Left kidney (tissue), 2 donors: ENCODE data around the gene BMP5. TPM values are rescaled to one million over a fixed set of nuclear protein-coding genes. Genes with fewer than 3 reads are reported as not detected.

Experiments used
- DNase-seq: peaks from one replicate; pipeline ENCODE4 v3.0.0-alpha.2; 2013
- polyA plus RNA-seq: library from polyadenylated mRNA; unstranded; fragments of 120-200 nt; gene quantifications from one replicate; pipeline ENCODE4 v1.2.1, GENCODE V29; 2013; ENCODE audit not compliant: insufficient read length

The BMP5 gene
- polyA plus RNA-seq, 1 donor = 3.8 TPM

DNA sequence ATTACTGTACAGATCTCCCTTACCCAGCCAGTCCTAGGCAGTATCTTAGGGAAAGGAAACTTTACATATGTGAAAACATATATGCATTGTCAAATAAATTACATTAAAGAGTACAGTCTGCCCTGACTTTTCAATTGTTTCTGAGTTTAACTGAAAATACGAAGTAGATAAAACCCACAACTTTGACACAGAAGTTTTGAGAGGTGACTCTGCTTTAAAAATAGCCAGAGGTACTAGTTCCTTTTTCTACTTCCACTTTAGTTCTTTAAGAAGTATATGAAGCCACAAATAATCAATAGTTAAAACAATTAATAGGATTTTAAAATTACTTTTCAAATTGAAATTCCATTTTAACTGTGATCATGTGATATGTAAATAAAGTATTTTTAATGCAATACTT is 62.9 kb downstream of the BMP5 start:
- DNase-seq = no peak

DNA sequence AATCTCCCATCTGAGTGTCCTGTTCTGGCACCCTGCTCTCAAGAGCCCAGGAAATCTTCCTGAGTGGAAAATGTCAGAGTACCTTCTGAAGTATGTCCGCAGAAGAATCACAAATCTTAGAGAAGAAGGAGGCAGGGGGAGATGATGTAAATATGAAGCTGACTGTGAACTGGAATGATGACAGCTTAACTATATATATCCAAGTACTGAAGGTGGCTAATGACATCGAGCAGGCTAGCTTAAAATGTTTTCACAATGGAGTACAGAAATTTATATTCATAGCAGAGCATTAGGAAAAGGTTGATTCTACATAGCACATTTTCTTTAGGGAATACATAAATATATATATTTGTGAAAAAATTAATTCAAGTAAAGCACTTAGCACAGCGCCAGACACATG is 64.3 kb downstream of the BMP5 start:
- DNase-seq = no peak

DNA sequence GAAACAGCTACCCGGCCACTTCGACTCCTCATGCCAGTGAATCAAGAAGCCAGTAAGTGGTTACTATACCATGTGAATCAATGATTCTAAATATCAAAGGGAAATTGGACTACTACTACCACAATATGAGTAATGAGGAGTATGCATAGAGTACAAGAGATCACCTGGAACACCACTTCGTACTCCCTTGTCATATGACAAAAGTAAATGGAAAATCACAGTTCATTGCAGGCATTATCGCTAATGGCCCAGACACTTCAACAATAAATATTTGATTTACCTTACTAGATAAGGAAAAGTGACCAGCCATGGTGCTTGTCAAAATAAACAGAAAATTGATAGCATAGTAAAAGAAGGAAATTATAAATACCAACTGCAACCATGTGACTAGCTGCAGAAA is 73.1 kb downstream of the BMP5 start:
- DNase-seq = no peak

DNA sequence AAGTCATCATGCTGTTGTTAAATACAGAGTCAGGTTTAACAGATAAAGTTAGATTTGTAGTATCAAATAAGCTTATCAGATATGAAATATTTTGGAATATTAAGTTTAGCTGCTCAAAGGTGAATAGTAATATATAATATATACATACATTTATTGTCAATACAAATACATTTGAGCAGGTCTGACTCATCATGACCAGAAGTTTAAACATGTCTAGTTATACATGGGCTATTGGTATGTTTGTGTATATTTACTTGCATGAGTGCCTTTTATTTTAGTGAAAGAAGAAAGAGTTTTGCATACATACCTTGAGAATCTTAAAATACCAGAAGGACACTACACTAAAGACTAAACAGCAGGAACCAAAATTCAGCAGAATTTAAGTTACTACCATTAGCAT is 76.8 kb downstream of the BMP5 start:
- no peak for DNase-seq

DNA sequence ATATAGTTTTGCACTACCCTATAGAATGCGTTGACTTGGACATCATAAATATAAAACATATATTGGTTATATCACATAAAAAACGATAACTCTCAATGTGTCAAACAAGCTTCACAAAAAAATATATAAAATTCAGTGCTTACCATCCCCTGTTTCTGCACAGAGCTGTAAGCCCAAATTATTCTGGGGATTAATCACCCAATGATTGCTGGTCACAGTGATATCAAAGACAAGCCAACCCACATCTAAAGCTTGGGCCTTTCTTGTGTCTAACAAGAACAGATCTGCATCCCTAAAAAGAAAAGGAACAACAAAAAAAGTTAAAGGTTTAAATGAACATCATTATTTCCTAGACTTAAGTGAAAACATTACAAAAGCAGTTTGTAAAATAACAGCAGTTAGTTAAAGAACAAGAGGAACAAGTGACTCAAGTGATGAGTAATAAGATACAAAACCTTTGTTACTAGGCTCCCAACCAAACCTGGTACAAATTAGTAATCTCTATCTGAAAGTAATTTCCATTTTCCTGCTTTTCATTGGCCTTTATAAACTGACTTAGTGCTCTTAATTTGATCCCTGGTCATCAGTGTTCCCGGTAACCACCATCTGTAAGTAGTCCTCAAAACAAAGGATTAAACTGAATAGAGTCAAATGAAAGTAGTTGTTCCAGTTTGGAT is 81.1 kb downstream of the BMP5 start:
- no peak for DNase-seq

DNA sequence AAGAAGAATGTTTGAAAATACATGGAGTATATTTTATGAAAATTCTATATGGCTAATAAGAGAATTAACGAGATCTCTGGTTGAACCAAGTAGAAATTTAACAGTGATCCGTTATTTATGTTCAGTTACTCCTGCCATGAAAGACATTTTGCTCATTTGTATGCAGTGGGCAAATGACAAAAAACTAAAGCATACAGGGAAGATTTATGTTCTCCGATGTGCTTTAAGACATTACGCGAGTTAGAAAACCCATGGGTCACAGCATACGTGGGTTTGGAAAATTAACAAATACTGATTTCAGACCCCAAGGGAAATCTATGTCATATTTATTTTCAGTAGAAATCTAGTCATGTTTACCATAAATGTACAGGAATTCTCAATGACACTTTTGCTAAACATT is 90.1 kb downstream of the BMP5 start:
- DNase-seq = no peak

DNA sequence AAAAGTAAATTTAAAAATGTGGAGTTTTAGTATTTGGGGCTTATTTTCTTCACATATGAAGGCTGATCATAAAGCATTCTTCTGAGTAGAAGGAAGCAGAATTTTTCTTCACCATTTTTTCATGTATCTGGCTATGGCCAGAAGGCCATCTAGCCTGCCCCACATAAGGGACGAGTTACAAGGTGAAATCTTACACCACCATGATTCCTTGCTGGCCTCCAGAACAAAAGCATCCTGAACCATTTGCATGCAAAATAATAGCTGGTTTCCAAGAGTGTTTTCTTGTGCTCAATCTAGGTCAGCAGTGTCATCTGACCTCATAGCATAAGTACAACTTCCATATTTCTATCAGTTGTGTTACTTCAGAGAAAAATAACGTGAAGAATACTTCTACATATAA is 93.1 kb downstream of the BMP5 start:
- DNase-seq = no peak

DNA sequence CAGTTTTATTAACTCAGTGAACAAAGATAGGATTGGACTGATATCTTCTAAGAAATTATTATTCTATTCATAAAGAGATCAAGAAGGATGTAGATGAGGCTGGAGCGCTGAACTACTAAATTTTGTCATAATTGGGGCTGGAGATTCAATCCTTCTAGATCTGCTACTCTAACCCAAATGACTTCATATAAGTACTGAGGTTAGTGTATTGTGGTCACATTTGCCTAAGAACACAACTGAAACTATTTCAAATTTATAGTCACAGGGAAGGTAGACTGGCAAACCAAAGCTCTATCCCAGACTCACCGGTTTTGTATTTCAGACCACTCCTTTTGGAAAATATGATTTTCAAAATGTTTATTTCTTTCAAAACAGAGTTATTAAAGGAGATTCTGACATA is 96.7 kb downstream of the BMP5 start:
- DNase-seq = no peak

DNA sequence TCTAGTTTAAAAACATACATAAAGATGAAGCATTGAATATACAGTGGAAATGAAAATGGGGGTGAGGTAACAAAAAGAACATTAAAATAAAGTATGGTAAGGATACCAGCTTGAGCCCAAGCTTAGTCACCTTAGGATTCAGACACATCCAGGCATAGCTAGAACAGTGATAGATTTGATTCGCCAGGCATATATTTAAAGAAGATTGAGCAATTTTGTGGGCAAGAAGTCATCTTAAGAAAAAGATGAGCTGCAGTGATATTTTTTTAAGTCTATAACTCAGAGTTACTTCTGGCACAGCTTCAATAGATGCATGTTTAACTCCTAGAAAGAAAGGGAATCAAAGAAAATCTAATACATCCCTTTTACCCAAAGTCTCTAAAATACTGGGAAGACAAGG is 97.9 kb downstream of the BMP5 start:
- no peak for DNase-seq

DNA sequence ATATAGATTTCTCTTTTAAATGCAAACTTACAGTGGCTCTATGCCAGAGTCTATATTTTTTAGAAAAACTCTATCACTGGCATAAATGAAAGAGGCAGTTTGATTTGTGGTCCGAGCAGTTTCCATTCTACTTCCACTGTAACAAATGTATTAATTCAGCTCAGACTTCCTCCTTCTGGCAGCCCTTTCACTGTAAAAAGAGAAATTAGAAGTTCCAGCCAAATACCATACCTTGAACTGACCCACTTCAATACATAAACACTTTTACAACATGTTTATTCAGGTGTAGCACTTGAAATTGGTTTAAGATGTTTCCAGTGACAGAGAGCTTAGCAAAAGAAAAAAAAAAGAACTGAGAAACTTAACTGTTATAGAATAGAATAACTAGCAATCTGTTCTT is 99.3 kb downstream of the BMP5 start:
- DNase-seq = no peak

DNA sequence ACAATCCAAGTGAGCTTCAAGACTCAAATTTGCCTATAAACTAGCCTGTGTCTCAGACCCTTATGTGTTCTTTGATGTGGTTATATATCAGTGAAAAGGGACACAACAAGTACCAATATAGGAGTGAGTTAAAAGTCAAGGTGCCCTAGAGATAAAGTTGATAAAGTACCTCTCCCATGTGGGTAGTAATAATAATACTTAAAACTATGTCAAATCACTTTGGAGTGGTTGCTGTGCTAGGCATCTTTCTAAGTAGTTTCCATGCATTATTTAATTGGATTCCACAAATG is 100.4 kb downstream of the BMP5 start:
- no peak for DNase-seq

DNA sequence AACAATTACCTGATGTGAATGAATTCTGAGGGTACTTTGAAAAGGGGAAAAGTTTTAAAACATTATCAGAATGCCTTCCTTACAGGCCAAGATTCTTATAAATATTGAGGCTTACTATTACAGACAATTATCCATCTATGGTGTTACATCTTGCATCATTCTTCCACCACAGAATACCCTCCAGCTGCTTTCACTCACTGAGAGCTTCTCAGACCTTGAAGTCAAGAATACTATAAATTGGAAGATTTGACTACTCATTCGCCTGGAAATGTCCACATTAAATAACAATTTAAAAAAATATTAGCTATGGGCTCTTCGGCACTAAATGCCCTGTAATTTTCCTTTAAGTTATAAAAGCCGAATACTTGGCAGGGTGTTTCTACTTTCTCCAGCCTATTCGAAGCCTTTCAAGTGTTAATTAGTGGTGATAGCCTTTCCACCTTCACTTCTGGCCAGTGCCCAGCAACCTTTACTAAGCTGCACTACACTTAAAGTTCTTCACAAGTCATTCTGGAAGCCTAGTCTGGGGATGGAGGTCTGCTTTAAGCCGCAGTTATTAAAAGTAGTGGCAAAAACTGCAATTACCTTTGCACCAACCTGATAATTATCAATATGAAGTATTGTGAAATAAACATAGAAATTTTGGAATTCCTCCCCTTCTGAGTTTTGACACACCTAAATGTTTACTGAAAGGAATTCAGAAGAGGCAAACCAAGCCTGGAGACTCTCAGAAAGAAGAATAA is 100.9 kb downstream of the BMP5 start:
- DNase-seq = no peak

DNA sequence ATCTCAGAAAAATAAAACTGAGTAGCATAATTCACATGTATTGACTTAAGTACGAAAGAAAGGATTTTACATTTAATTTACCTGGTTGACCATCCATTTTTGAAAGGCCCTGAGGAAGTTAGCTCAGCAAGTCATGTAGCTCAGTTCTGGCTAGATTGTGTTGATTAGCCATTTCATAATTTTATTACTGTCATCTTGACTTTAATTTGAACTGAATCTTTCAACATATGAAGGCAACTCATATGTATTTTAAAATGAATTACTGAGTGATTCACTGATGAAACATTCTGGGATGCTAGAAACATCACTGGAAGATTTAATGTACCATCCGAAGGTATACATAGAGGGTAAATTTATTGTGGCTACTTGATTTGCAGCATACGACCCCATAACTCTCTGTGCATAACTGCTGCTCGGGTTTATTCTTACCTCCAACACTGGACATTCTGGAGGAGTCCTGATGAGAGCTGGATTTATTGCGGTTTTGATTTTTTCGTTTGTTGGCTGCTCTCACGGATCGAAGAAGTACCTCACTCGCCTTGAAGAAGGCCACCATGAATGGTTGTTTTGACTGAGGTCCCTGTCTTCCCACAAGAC is 101.7 kb downstream of the BMP5 start:
- DNase-seq = no peak

DNA sequence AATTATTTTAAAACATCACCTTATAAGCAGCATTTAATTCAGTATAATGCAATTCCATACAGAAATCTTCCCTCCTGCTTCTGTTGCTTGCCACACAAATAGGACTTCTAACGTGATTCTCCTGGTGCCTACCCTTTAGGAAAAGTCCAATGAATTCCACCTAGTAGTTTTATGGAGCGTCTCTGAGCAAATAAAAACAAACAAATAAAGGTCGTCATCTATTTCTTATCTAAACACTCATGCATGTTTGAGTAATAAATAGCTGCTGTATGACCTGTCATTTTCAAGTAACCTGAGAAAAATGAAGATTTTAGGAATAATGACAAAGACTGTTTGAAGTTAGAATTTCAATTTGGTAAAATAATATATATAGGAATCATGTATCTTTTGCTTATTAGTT is 102.7 kb downstream of the BMP5 start:
- DNase-seq = no peak

DNA sequence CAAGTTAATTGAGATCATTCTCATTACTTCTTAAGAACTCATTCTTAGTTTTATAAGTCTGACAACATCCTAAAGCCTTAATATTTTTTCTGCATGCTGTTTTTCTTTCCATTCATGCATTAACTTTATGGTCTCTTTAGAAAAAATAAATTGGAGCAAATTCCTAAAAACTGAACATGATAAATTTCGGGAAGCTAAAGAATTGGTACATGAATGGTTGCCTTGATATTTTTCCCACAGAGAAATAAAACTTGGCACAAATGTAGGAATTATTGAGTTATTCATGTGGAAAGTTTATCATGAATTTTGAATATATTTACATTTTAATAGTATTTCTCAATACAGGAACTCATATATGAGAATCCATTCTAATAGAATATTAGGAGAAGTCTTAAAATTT is 115.9 kb downstream of the BMP5 start:
- DNase-seq = no peak

DNA sequence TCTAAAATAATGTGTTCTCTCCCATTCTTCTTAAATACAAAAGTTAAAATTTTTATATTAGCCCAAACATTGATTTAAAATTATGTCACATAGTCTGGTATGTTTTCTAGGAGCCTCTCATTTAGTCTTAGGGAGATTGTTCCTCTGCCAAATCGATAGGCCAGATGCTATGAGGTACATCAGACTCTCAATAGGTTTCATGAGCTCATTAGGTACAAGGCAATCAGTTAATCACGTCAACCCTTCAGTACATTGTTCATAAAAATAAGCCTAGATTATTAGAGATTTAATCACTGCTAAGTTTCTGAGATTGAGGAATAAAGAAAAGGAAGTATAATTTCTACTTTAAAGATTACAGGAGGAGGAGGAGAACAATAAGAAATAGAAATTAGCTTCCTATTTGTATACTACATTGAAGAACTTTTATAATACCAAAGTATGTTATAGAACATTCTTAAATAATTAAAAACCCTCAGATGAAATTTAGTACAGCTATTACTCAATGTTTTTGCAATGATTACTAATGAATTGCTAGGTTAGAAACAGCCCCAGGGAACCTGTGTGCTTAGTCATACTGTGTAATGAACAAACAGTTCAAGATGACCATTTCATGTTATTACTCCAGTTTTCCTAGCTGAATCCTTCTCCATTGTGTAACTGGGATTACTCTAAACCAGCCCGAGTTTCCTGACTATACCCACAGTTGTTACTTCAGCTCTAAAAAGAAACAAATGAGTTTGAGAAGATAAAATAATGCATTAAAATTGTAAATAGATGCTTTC is 117.0 kb downstream of the BMP5 start:
- DNase-seq = no peak

DNA sequence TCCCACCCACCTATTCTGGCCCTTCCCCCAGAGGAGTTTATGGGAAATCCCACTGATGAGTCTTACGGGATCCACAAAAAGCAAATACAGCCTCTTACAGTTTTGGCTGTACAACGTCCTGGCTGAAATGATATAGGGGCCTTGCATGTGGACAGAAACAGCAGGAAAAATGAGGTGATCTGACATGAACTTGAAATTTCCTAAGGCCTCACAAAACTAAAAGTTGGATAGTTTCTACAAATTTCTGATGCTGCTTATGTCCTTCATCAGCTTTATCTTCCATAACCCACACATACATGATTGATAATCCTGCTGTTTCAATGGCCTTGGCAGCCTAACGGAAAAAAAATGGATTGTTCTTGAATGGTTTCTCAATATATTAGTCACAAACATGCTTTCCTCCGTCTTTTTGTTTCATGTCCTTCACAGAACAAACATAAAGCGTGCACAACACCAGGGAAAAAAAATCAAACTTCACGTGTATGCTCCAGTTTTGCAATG is 118.8 kb downstream of the BMP5 start:
- DNase-seq = no peak

DNA sequence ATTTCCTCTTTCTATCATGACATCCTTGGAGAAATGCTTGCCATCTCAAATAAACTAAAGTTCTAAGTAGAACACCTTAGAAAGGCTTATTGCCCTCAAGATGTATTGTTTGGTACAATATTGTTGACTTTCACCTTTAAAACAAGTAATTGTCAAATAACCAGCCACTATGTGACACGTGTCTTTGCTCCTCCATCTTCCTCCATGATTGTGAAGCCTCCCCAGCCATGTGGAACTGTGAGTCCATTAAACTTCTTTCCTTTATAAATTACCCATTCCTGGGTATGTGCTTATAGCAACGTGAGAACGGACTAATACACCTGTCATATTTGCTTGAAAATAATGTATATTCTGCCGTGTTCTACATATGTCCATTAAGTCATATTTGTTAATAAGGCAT is 126.5 kb downstream of the BMP5 start:
- no peak for DNase-seq

DNA sequence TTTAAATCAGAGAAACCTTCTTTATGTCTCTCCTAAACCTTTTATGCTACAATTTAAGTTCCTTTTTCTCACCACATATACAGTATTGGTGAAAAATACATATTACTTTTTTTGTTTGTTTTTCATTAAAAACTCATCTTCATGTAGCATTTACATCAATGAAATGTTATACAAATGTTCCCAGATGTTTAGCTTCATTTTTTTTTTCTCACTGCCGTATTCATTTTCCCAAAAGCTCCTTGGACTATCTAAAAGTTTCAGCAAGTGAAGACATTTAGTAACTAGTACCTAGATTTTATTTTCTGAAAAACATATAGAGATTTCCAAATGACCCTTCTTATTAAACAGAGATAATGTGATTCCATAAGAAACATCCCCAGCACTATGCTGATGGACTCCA is 128.9 kb downstream of the BMP5 start:
- no peak for DNase-seq

DNA sequence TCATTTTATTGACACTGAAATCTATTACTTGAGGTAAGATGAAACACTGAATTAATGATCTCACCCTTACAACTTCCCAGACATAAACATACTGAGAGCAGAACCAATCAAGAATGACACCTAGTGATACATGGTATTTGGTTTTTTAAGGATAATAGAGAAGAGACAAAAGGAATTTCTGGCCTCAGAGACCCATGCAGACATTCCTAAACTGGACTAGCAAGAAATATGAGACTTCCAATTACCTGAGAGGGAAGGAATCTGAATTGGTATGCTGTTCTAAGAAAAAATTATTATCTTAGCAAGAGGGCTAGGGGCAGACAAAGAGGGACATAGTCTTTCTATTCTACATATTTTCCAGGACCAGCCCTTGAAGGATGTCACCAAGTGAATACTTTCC is 141.1 kb downstream of the BMP5 start:
- DNase-seq = no peak

DNA sequence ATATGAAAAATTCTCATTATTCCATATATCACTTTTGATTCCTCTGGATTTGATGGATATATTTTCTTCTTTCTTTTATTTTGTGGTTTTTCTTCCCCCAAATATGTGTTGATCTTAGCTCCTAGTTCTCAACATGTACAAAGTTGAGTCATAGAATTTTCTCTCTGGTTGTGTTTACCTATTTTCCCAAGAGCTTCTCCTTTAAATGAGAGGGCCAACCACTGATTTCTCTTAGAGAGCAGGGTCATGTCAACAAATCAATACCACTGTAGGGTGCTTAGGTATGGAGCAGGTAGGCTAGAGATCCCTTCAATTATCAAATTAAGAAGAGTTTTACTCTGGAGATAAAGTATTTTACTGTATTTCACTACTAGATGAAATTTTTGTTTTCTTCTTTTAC is 145.7 kb downstream of the BMP5 start:
- no peak for DNase-seq

DNA sequence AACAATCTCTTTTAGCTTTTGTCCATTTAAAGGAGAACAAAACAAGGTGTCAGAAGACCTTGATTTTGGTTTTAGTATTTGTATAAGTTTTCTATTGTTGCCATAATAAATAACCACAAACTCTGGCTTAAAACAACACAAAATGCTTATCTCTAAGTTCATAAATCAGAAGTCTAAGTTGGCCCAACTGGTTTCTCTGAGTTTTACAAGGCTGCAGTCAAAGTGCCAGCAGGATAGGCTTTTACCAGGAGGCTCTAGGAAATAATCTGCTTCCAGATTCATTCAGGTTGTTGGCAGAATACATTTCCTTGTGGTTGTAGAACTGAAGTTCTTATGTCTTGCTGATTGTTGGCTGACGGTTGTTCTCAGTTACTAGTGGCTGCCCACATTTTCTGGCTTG is 149.2 kb downstream of the BMP5 start:
- DNase-seq = no peak

DNA sequence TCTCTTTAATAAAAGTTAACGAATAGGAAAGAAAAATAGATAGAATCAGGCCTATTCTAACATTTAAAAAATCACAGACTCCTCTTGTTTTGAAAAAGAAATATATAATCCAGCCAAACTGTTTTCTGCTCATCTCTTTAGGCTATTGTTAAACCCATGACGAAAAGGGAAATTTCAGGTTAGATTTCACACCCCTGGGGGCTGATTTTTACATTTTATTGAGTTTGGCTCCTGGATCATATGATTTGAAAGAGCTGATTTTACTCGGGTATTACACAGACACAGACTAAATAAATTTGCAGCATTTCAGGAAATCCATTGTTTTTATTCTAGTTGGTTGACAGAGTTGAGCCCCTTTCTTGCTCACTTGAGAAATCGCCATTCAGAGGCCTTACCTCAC is 160.6 kb downstream of the BMP5 start:
- no peak for DNase-seq
